GM19351 (cell line): Measurements from ENCODE around the gene KRT23.

ENCODE experiments used
- ATAC-seq: cut with Tn5 transposase; IDR thresholded peaks from one replicate; pipeline ENCODE4 v1.9.1; 2021; ENCODE audit warnings: mild to moderate bottlenecking, moderate library complexity; ENCODE audit not compliant: unreplicated experiment

KRT23 gene, protein sequence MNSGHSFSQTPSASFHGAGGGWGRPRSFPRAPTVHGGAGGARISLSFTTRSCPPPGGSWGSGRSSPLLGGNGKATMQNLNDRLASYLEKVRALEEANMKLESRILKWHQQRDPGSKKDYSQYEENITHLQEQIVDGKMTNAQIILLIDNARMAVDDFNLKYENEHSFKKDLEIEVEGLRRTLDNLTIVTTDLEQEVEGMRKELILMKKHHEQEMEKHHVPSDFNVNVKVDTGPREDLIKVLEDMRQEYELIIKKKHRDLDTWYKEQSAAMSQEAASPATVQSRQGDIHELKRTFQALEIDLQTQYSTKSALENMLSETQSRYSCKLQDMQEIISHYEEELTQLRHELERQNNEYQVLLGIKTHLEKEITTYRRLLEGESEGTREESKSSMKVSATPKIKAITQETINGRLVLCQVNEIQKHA

DNA sequence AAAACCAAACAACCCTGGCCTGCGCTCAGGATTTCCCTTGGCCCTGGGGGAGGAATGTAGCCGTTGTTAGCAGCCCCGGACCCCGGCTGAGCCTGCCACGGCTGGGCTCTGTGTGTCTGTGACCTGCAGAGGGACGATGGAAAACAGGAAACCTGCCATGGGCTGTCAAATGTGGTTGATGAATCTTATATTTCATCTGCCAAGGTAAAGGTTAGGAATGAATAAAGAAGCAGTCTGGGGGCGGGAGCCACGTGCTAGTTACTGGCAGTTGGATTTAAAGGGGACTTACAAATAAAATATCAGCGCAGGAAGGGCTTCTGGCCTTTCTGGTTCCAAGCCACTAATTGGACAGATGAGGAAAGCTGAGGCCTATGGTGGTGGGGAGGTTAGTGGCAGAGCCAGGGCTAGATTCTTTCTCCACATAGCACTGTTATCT is at the start of gene KRT23:
KRT23 (minus strand) TSS at position 263 of the 436 bp plus-strand sequence. CDS start 1,043 bp downstream, outside the sequence.
- no peak for ATAC-seq

DNA sequence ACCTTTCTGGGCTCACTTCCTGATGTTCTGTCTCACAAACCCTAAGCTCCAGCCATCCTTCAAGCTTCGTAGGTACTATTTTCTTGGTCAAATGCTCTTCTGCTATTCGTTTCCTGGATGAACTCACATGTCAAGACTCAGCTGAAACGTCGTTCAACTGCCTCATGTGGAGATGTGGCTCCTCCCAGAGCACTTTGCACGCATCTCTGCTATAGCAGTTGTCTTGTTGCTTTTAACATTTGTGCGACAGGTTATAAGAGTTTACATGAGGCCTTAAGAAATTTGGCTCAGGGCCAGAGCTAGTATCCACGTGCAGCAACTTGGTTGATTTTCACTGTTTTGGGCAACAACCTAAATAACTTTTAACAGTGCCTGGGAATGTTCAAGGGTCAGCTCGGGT is 49.5 kb upstream of the KRT23 start:
- no peak for ATAC-seq

GRCh38 chr17:40984226-40984625 is 46.8 kb upstream of the KRT23 start, which contains the start of gene KRT40:
KRT40 (minus strand) TSS chr17:40984326; CDS start chr17:40984273, 53 bp downstream.
- ATAC-seq, result no peak

DNA sequence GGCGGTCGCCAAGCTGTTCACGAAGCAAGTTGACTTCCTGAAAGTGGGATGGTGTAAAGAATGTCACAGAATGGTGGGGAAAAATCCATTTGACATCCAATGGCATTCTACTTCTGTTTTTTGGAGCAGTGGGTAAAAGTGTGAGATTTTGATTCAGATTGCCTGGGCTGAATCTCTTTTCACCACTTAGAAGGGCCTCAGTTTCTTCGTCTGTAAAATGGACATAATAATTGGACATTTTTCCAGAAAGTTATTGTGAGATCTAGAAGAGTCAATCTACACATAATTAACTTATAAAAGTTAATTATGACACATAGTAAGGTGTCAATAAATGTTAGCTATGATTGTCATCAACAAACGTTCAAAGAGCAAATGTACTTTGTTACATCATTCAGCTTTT is 43.7 kb upstream of the KRT23 start:
- ATAC-seq, result no peak

DNA sequence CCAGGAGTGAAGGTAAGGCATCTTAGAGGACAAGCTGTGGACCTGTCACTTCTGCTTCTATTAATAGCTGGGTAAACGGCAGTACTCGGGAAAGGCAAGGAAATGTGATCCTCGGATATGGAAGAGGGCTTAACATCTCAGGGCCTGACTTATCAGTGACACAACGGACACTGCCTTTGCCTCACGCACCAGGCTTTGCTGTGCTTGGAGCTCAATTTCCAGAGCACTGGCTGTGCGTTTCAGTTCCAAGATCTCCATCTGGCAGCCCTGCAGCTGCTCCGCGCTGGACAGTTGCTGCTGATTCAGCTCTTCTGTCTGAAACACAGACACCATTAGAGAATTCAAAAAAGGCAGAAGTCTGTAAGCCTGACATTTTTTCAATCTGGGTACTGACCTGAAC is 43.1 kb upstream of the KRT23 start:
- ATAC-seq, result no peak

GRCh38 chr17:40980117-40980516 is 42.7 kb upstream of the KRT23 start:
- no peak for ATAC-seq

DNA sequence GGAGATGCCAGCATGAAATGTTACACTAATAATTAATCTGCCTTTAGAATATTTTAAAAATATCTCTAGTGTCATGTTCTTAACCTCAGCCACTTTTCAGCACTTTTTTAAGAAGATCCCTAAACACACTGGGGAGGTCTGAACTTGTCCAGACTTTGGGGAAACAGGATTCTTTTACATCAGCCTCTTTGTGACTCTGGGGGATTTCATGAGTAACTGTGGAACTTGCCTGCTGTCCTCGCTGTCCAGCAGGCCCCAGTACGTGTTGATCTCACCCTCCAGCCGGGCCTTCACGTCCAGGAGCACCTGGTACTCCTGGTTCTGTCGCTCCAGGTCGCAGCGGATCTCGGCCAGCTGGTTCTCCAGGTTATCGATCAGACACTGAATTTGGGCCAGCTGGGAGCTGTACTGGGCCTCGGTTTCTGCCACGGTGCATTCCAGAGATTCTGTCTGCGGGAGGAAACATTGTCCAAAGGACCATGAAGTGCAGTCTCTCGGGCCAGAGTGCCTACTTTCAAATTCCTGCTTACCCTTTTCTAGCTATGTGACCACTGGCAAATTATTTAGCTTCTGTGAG is 41.2 kb upstream of the KRT23 start:
- no peak for ATAC-seq

DNA sequence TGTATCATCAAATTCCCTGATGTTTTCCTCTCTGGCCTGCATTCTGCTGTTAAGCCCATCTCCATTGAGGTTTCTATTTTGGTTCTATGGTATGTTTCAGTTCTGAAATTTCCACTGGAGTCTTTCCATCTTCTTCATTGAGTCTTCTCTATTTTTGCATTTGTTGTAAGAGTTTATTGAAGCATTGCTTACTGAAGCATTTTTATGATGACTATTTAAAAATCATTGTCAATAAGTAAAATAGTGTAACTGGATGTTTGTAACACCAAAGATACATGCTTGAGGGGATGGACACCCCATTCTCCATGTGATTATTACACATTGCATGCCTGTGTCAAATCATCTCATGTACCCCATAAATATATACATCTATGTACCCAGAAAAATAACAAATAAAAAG is 38.1 kb upstream of the KRT23 start:
- no peak for ATAC-seq

DNA sequence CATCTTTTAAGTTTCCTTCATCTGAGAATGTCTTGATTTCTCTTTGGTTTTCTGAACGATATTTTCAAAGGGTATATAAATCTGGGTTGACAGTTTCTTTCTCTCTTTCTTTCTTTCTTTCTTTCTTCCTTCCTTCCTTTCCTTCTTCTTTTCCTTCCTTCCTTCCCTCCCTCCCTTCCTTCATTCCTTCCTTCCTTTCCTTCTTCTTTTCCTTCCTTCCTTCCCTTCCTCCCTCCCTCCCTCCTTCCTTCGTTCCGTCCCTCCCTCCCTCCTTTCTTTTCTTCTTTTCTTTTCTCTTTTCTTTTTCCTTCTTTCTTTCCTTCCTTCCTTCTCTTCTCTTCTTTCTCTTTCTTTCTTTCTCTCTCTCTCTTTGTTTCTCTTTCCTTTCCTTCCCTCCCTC is 36.9 kb upstream of the KRT23 start:
- ATAC-seq, result no peak

DNA sequence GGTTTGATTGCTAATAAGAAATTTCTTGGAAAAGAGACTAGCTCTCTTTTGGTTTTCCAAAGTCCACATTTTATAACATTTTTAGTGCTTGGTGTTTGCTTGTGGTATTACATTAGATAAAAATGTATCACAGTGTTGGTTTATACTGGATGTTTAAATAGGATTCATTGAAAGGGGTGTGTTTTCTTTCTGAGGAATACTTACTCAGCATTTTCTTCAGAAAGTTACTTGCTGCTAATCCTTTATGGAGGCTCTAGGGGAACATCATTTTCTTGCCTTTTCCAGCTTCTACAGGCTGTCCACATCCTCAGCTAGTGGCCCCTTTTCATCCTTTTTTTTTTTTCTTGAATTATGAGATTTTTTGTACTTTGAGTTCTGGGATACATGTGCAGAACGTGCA is 30.1 kb upstream of the KRT23 start:
- no peak for ATAC-seq

- ATAC-seq, result no peak
Observed at GRCh38 chr17:40966848-40967247, 29.4 kb upstream of the KRT23 start, which contains the start of gene KRT39. KRT39 (minus strand) TSS chr17:40966948; CDS start chr17:40966856, 92 bp downstream.

DNA sequence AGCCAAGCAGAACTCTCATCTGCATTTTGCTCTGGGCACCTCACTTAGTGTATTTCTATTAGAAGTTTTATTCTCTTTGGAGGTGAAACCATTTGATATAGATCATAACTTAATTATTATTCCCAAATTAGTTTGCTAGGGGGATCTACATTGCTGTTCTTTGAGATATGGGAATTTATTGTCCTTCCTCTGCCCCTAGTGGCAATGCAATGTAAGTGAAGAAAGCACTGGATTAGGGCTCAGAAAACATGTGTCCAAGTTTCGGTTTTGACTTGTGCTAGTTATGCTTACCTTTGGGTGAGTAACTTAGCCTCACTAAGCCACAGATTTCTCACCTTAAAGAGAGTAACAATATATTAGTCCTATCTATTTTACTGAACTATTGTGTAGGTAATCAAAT is 26.4 kb upstream of the KRT23 start:
- ATAC-seq, result no peak

GRCh38 chr17:40962059-40962561 is 24.7 kb upstream of the KRT23 start:
- ATAC-seq, result no peak

DNA sequence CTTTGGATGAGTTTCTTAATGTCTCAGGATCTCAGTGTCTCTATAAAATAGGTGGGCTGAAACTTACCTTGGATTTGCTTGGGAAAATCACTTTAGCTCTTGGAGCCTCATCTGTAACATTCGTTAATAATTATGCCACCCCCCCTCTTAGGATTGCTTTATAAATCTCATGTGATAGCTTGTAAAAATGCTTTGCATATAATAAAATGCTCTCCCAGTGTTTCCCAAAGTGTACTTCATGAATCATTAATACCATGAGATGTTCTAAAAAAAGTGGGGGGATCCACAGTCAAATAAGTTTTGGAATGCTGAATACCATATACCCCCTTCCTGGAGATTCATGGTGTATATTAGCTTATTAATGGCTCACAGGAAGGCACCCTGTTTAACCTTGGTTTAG is 24.1 kb upstream of the KRT23 start:
- no peak for ATAC-seq

DNA sequence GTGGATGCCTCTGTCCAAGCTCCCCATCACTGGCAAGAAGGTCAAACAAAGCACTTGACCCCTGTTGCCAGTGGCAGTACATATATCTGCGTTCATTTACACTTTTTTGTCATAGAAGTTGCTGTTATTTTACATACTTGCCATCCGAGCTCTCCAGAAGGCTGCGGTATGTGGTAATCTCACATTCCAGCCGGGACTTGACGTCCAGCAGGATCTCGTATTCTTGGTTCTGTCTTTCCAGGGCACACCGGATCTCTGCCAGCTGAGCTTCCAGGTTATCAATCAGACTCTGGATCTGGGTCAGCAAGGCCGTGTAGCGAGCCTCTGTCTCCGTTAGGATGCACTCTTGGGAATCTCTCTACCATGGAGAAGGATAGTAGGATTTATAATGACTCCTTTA is 22.7 kb upstream of the KRT23 start:
- no peak for ATAC-seq

- no peak for ATAC-seq
Observed at GRCh38 chr17:40958086-40958953, 20.9 kb upstream of the KRT23 start.

- ATAC-seq, result no peak
Observed at GRCh38 chr17:40956401-40957254, 19.2 kb upstream of the KRT23 start.

GRCh38 chr17:40953881-40954280 is 16.4 kb upstream of the KRT23 start:
- ATAC-seq, result no peak

DNA sequence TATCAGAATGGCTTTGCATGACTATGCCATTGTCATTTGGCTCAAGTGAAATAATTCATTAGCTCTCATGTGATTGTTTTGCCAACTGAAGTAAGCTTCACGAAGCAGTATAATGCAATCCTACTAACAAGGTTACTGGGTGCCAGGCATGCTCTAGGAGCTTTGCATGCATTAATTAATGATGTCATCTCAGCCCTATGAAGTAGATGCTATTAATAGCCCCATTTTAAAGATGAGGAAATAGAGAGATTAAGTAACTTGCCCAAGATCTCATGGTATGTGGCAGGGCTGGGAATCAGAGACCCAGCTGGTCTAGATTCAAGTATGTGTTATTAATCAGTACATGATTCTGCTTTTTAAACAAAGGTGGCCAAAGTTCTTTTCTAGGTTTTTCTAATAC is 15.2 kb upstream of the KRT23 start:
- no peak for ATAC-seq

DNA sequence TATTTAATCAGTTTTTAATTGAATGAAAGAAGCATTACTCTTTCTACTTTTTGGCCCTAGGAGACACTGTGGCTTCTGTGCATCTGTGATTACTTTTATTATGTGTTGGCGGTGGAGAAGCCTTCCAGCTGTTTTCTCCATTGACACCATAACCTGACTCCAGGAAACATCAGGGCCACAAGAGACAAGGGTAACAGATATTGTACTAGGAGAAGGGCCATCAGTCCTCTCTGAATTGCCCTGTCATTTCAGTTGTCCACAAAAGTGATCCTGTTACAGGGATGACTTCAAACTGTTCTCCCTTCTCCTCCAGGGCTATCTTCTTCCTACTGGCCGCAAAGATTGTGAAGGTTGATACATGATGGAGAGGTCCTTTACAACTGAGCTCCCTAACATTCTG is 14.7 kb upstream of the KRT23 start:
- no peak for ATAC-seq
